GM23248 (cell line): Measurements from ENCODE around the gene PTPRN.

ENCODE experiments used
- EZH2 ChIP-seq: fragments of 200-600 bp; sonication (generic); IDR thresholded peaks from 2 replicates; pipeline ENCODE4 v1.6.1; 2018; ENCODE audit warnings: antibody characterized with exemption, mild to moderate bottlenecking; ENCODE audit not compliant: insufficient read depth, poor library complexity, severe bottlenecking
- EZH2phosphoT487 ChIP-seq: fragments of 200-600 bp; sonication (generic); IDR thresholded peaks from 2 replicates; pipeline ENCODE4 v1.6.1; 2018; ENCODE audit warnings: antibody characterized with exemption, moderate library complexity, mild to moderate bottlenecking, low read depth; ENCODE audit not compliant: insufficient read depth

GRCh38 chr2:219285894-219286425 is 23.2 kb downstream of the PTPRN start:
- no peak for TF ChIP-seq EZH2
- TF ChIP-seq EZH2phosphoT487, result no peak
